ENCODE data around the gene B4GALT5.

B4GALT5 gene

GRCh38 chr20:49748525-49748838 lies 34.8 kb upstream of the B4GALT5 start:
- peak overlapping the region; percentile 47; the same call in 1 of the 2 replicates for H3K27ac ChIP-seq (replicated peaks)
- no peak for TF ChIP-seq SPI1 (IDR thresholded peaks at IDR 0.05; ENCODE audit: borderline replicate concordance, low read depth)
- no peak for TF ChIP-seq GABPA (IDR thresholded peaks at IDR 0.05; ENCODE audit: low read depth)
- TF ChIP-seq POLR2AphosphoS5 (IDR thresholded peaks at IDR 0.05; ENCODE audit: low read depth): no peak
- TF ChIP-seq REST (IDR thresholded peaks at IDR 0.05; ENCODE audit: insufficient replicate concordance, low read depth): no peak
- TF ChIP-seq CTCF (IDR thresholded peaks at IDR 0.05; ENCODE audit: insufficient read depth, low read length): no peak

GRCh38 chr20:49747707-49748524 lies 34.2 kb upstream of the B4GALT5 start:
- DNase-seq (ENCODE audit: low read depth in 1 of 2, low spot score in 1 of 2): no peak
- H3K27ac ChIP-seq (replicated peaks): peak overlapping the region; percentile 47
- no peaks in the 10 kb centered on the region for H3K27me3 ChIP-seq (ENCODE audit: insufficient read depth, poor library complexity, severe bottlenecking)
- no peak for TF ChIP-seq GABPA (IDR thresholded peaks at IDR 0.05; ENCODE audit: low read depth)
- TF ChIP-seq POLR2AphosphoS5 (IDR thresholded peaks at IDR 0.05; ENCODE audit: low read depth): no peak
- TF ChIP-seq REST (IDR thresholded peaks at IDR 0.05; ENCODE audit: insufficient replicate concordance, low read depth): no peak
- H3K4me3 ChIP-seq (replicated peaks; ENCODE audit: insufficient read depth, low read length): no peak overlapping the region

More at GRCh38 chr20:49748525-49748838, 34.8 kb upstream of the B4GALT5 start:
- DNase-seq (ENCODE audit: low read depth in 1 of 2, low spot score in 1 of 2): no peak
- Histone ChIP-seq H3K27me3 (ENCODE audit: insufficient read depth, poor library complexity, severe bottlenecking) (no peaks in the 10 kb centered on the region), H3K4me3 (replicated peaks; ENCODE audit: insufficient read depth, low read length) (no peak overlapping the region)

- Histone ChIP-seq H3K4me3 (replicated peaks; ENCODE audit: insufficient read depth, low read length) (no peak overlapping the region), H3K27me3 (ENCODE audit: insufficient read depth, poor library complexity, severe bottlenecking) (no peaks in the 10 kb centered on the region), H3K27ac (replicated peaks) (no peak overlapping the region)
- no peak for TF ChIP-seq POLR2AphosphoS5 (IDR thresholded peaks at IDR 0.05; ENCODE audit: low read depth)
- TF ChIP-seq SPI1 (IDR thresholded peaks at IDR 0.05; ENCODE audit: borderline replicate concordance, low read depth): no peak
- TF ChIP-seq CTCF (IDR thresholded peaks at IDR 0.05; ENCODE audit: insufficient read depth, low read length): no peak
- TF ChIP-seq GABPA (IDR thresholded peaks at IDR 0.05; ENCODE audit: low read depth): no peak
- TF ChIP-seq REST (IDR thresholded peaks at IDR 0.05; ENCODE audit: insufficient replicate concordance, low read depth): no peak
- no peak for DNase-seq (ENCODE audit: low read depth in 1 of 2, low spot score in 1 of 2)
These were observed 29.3 kb upstream of the B4GALT5 start for GRCh38 chr20:49742948-49743347.
